ENCODE measurements around the gene PDZK1IP1. TPM values are rescaled to one million over a fixed set of nuclear protein-coding genes. Genes with fewer than 3 reads are reported as not detected.

The PDZK1IP1 gene
- polyA plus RNA-seq, 3 donors, result 38.9 to 51.8 (median 43.7) TPM

DNA sequence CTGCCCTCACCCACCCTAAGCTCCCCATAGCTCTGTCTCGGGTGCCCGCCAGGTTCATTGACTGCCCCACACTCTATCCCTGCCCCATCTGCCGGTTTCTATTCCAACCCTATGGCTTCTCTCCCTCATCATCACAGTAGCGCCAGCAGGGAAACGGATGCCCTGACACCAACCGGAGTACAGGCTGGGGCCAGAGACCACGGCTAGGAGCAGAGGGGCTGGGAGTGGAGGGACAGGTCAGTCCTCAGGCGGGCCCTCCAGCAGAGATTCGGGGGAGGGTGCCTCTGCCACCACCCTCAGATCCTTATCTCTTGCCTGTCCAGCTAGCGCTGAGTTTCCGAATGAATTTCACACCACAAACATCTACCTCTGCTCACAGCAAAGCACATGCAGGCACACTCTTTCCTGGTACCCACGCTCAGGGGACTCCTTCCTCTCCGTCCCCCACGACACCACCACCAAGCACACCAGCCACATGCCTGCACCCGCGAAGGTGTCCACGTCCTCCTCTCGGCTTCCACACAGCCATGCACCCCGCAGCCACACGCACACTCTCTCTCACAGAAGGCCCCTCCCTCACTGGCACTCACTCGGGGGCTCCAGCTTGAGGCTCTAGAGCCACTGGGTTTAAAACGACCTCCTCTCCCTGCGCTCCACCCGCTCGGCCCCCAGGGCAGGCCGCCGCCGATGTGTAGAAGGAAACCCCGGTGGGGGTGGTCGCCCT is 35.0 kb upstream of the PDZK1IP1 start:
- DNase-seq (ENCODE audit: low read depth in 3 of 3, low spot score in 2 of 3), result no peak

- DNase-seq (ENCODE audit: low read depth in 3 of 3, low spot score in 2 of 3), result no peak
These were observed 34.3 kb upstream of the PDZK1IP1 start for GRCh38 chr1:47223921-47224675.

- DNase-seq (ENCODE audit: low read depth in 3 of 3, low spot score in 2 of 3), result no peak
These were observed 33.5 kb upstream of the PDZK1IP1 start for GRCh38 chr1:47223174-47223920.

- no peak for DNase-seq (ENCODE audit: low read depth in 3 of 3, low spot score in 2 of 3)
These were observed 32.6 kb upstream of the PDZK1IP1 start for GRCh38 chr1:47222476-47222875.

DNA sequence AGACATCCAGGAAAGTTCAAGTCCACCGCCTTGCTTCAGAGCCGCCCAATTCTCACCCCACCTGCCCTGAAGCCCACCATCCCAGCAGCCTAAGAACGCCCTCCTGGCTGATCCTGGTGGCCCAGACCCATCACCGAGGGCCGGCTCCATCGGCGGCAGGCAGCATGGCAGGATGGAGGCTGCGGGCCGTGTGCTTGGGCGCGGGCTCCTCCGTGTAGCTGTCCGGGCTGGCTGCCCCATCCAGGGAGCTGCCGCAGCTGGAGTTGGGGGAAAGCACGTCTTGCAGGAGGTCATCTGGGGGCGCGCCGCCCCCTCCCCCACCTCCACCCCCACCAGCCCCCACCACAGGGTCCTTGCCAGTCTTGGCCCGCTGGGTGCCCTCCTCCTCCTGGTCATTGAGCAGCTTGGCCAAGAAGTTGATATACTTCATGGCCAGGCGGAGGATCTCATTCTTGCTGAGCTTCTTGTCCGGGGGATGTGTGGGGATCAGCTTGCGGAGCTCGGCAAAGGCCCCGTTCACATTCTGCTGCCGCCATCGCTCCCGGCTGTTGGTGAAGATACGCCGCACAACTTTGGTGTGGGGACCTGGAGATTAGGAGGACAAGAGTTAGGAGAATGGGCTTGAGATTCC is 29.9 kb upstream of the PDZK1IP1 start:
- DNase-seq (ENCODE audit: low read depth in 3 of 3, low spot score in 2 of 3), result no peak

DNA sequence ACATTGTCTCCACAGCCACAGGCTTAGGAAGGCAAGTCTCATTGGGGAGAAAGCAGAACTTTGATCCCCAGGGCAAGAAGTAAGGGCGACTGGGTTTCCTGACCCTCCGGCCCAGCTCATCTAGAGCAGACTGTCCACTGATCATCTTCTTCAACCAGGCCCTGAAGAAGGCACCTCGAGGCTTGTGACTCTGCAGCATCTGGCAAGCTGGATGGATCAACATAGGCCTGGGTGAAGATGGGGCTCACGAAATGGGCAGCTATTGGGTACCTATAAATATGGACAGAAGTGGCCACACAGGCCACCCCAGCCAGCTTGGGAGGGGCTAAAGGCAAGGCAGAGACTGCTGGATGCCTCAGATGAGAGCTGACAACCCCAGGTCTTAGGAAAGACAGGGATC is 29.2 kb upstream of the PDZK1IP1 start:
- DNase-seq (ENCODE audit: low read depth in 3 of 3, low spot score in 2 of 3), result no peak

GRCh38 chr1:47216278-47217059 is 26.6 kb upstream of the PDZK1IP1 start:
- no peak for DNase-seq (ENCODE audit: low read depth in 3 of 3, low spot score in 2 of 3)

- DNase-seq (ENCODE audit: low read depth in 3 of 3, low spot score in 2 of 3), result no peak
These were observed 25.9 kb upstream of the PDZK1IP1 start for GRCh38 chr1:47215713-47216112.

GRCh38 chr1:47214549-47214948 is 24.7 kb upstream of the PDZK1IP1 start:
- no peak for DNase-seq (ENCODE audit: low read depth in 3 of 3, low spot score in 2 of 3)

DNA sequence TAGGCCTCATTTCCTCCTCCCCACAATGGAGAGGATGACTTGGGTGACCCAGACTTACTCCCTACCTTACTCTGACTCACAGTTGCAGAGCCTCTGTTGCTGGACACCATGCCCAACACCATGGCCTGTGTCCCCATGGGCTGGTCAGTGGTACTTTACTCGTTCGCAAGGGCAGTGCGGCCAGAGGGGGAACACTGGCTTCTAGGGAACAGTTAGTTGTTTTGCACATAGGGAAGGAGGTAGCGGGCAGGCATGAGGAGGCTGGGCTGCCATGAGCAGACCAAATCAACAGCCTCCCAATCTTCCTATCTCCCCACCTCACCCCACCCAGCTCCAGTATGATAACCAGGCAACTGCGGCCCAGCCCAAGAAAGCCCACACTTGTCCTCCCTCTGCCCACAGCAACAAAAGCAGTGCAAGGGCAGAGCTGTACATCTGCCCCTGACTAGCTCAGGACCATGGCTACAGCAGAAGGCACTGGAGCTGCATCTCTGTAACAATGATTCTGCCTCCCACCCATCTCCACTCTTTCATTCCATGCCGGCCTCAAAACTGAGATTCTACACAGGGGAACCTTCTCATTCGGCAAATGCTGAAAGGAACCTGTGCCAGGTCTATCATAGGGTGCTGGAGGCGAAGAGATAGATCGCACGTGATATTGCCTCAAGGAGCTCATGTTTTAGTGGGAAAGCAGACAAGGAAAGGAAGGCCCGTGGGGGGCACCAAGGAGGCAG is 23.6 kb upstream of the PDZK1IP1 start:
- DNase-seq (ENCODE audit: low read depth in 3 of 3, low spot score in 2 of 3), result no peak

GRCh38 chr1:47212636-47213229 is 22.9 kb upstream of the PDZK1IP1 start:
- no peak for DNase-seq (ENCODE audit: low read depth in 3 of 3, low spot score in 2 of 3)

DNA sequence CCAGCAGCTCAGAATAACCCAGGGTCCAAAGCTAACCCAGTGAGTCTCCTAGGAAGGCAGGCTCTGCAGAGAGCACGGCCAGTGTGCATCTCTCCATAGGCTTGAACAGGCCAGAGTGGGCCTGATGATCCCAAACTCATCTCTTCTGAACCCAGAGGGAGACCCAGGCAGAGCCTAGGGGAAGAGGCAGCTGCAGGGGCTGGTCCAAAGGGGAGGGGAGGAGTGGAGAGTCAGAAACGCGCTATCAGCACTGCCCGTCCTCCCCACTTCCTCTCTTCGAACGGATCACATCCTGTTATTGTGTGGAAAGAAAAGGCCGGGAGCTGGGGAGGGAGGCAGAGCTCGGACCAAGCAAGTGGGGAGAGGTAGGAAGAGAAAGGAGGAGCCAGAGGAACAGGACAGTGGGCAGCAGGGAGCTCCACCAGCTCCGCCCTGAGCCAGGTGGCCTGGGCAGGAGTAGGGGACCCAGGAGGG is 22.0 kb upstream of the PDZK1IP1 start:
- no peak for DNase-seq (ENCODE audit: low read depth in 3 of 3, low spot score in 2 of 3)

DNA sequence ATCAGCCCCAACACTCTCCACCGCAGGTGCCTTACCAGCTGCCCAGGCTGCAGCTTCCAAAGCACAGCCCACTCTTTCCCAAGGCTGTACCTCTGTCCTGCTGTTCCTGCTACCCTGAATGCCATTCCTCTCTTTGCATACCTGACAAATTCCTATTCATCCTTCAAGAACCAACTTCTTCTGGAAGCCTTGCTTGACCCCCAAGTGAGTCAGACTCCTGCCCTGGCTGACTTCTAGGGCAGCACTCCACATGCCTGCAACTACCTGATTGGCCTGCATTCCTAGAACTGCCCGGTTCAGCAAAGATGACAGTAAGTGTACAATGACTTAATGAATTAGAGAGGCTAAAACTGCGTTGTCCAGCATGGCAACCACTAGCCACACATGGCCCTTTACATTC is 20.8 kb upstream of the PDZK1IP1 start:
- DNase-seq (ENCODE audit: low read depth in 3 of 3, low spot score in 2 of 3), result no peak

DNA sequence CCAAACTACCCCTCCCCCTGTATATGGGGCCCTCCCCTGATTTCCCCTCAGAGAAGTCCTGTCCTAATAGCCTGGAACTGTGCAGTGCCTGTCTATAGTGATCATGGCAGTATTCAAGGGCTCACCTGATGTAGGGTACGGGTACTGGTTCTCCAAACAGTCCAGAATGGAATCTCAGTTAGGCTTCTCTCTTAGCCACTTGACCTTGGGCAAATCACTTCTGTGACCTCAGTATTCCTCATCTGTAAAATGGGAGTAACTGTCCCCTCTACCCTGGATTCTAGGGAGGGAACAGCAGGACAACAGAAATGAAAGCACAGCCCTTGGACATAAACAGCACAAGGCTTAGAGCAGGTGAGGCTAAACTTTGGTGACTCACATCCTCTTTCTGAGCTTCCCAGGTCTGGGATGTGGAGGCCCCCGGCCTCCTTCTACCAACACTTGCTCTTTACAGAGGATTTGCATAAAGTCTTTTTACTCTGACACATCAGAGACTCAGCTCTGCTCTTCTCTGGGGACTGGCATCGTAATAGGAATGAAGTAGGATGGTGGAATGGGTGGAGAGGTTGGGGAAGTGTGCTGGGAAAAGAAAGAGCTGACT is 20.0 kb upstream of the PDZK1IP1 start:
- DNase-seq (ENCODE audit: low read depth in 3 of 3, low spot score in 2 of 3), result no peak

DNA sequence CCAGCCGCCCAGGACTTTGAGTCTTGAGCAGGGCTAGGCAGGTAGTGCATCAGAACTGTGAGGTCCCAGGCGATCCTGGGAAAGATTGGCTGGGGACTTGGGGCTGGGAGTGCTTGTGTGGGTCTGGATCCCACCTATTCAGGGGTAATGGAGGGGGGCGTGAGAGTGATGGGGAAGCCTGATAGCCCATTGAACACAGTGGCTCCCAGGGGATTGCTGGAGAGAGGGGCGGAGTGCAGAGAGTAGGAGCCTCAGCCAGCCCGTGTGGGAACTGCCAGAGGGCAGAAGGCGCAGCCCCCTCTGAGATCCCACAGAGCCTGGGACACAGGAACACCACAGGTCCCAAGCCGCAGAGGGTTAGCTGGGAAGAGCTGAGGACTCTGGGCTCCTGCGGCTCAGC is 19.3 kb upstream of the PDZK1IP1 start:
- DNase-seq (ENCODE audit: low read depth in 3 of 3, low spot score in 2 of 3), result no peak

DNA sequence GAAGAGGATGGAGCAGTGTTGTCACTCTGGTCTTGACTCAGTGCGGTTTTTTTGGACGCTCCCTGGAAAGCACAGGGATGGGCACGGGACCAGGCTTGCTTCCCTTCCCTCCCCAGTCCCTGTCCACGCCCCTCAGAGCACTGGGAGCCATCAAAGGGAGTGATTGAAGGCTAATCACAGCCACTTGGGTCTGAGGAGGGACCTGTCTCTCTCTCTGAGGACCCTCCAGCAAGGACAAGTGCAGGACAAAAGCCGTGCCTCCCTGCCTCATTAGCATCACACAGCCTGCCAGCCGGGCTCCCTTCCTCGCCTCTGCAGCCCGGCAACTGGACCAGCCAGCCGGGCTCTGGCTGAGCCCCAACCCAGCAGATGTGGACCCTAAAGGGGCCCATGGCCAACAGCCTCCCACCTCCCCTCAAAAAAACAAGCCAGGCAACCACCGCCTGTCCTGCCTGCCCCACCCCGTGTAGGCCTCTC is 18.6 kb upstream of the PDZK1IP1 start:
- DNase-seq (ENCODE audit: low read depth in 3 of 3, low spot score in 2 of 3), result no peak

DNA sequence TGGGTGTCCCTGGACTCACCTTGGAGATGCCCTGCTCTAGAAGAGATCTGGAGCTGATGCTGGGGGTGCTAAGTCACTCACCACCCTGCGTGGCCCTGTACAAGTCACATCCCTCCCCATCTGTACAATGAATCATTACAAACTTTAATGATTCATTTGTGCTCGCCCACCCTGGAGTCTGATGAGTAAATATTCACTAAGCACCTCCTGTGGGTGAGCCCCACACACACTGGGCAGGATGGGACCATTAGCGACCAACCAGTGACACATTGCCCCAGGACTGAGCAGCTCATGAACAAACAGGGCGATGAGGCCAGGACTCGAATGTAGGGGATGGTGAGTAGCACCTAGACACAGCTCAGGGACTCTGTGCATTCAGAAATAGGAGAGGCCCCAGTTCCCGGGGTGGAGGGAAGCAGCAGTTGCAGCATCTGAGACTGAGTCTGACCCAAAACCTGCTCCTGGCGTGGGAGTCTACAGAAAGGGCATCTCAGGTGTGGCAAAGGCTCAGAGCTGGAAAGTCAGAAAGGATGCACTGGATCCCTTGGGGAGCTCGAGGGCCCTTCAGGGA is 18.1 kb upstream of the PDZK1IP1 start:
- no peak for DNase-seq (ENCODE audit: low read depth in 3 of 3, low spot score in 2 of 3)

GRCh38 chr1:47205918-47206317 is 16.1 kb upstream of the PDZK1IP1 start:
- DNase-seq (ENCODE audit: low read depth in 3 of 3, low spot score in 2 of 3), result no peak
